Right hindlimb (tissue), 1 donor: ENCODE data around the gene LZTS2.

Source experiments
- DNase-seq: peaks from one replicate; pipeline ENCODE4 v3.0.0-alpha.2; 2018

LZTS2 gene

DNA sequence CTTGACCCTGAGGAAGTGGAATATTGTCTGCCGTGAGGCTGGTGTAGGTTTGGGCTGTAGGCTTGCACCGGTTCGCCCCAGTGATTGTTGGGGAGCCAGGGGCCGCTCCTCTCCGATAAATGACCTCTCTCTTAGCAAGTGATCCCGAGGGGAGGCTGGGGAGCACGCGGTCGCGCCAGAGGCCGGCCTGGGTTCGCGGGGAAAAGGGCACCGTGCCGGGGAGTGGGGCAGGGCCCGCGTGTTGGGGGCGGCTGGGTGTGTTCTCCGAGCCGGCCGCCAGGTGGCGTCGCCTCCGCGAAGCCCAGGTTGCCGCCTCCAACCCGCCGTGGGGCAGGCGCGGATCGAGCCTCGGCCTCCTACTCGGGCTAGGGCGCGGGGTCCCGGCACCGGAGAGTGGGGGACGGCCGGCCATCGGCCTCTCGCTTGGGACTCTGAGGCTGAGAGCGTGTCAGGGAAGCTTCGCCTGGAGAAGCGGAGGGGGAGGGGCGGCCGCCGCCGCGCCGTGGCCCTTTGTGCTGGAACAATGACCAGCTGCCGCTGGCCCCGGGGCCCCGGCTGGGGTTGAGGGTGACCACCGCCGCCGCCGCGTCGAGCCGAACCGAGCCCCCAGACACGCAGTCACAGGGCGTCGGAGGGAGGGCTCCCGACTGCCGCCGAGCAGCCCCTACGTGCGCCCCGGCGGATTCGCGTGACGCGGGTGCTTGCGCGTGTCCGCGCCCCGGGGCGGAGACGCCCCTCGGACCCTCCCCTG, 442 bp upstream of the LZTS2 start:
- DNase-seq, result peak; percentile 91

DNA sequence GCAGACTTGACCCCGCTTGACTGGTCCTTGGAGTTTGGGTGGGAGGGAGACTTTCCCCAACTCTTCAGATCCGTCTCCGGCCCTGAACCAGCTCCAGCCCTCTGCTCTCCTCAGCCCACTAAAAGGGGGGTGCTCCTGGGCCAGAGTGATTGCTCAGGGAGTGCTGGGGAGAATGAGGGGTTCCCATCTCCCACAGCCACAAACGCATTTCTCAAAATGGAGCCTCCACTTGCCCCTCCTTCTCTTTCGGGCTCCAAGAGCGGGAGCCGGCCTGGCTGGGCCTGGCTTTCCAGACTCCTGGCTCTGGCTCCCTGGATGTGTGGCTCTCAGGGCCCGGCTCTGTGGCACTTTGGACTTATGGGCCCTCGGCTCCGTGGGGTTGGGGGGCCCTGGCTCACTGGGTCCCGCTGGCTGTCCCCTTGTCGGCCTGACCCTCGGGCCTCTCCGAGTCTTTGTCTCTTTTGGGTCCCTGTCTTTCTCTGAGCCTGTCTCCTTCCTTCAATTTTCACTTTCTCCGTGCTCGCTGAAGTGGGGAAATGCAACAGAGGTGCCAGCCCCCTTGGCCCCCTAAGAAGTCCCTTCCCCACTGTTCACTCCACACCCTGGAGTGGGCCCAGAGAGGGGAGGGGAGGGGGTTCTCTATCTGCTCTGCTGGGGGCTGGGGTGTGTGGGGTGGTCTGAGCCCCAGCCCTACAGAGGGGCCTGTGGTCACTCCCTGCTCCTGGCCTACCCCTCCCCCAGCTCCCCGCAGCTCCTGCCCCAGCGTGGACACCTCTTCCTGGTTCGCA, 713 bp downstream of the LZTS2 start:
- DNase-seq, result peak; percentile 62

DNA sequence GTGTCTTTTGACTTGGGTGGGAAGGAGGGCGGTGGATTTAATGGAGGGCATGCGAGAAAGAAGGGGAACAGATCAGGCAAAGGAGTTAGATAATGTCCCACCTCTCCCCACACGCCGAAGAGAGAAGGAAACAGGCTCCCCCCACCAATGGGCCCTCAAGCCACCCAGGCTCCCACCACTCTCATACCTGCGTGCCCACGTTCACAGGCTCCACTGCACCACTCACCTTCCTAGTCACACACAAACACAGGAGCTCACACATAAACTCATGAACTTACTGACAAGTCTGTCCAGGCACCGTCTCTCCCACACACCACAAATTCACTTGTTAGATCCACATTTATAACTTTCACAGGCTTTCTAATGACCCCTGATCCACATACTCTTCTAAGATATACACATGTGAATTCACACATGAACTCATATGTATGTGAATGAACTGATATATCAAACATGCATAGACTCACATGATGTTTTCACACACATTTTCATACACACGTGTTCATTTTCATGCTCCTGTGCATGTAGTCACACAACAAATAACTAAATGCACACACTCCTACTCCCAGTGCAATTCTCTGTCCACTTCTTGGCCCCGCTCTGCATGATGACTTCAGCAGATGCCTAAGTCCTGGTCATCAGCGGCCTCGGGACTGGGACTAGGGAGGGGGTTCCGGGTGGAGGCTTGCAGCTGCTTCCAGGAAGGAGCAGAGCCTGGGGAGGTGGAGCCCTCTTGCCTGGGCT, 1.5 kb downstream of the LZTS2 start:
- DNase-seq, result peak; percentile 93

DNA sequence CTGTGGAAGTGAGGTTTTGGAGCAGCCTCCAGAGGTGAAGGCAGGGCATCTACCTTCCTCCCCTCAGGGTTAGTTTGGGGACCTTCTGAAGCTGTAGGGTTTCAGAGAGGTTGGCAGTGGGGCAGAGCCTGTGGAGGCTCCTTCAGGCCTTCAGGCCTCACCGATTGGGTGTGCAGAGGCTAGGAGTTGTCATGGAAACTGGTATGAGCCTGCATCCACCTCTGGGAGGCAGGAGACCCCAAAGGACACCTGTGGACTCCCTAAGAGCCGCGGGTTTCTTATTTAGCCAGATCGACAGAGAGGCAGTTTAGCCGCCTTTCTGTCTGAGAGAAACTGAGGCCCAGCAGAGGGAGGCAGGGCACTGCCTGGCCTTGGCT, 2.0 kb downstream of the LZTS2 start:
- no peak for DNase-seq

DNA sequence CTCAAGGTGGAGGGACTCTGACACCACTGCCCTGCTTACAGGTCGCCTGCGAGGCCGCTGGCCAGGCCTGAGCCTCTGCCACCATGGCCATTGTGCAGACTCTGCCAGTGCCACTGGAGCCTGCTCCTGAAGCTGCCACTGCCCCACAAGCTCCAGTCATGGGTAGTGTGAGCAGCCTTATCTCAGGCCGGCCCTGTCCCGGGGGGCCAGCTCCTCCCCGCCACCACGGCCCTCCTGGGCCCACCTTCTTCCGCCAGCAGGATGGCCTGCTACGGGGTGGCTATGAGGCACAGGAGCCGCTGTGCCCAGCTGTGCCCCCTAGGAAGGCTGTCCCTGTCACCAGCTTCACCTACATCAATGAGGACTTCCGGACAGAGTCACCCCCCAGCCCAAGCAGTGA, 2.8 kb downstream of the LZTS2 start:
- DNase-seq, result no peak

DNA sequence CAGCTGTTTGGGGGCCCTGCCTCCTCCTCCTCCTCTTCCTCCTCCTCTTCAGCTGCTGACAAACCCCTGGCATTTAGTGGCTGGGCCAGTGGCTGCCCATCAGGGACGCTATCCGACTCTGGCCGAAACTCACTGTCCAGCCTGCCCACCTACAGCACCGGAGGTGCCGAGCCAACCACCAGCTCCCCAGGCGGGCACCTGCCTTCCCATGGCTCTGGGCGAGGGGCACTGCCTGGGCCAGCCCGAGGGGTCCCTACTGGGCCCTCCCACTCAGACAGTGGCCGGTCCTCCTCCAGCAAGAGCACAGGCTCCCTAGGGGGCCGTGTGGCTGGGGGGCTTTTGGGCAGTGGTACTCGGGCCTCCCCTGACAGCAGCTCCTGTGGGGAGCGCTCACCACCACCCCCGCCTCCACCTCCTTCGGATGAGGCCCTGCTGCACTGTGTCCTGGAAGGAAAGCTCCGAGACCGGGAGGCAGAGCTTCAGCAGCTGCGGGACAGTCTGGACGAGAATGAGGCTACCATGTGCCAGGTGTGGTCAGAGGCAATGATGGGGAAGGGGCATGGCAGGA, 4.1 kb downstream of the LZTS2 start:
- no peak for DNase-seq

DNA sequence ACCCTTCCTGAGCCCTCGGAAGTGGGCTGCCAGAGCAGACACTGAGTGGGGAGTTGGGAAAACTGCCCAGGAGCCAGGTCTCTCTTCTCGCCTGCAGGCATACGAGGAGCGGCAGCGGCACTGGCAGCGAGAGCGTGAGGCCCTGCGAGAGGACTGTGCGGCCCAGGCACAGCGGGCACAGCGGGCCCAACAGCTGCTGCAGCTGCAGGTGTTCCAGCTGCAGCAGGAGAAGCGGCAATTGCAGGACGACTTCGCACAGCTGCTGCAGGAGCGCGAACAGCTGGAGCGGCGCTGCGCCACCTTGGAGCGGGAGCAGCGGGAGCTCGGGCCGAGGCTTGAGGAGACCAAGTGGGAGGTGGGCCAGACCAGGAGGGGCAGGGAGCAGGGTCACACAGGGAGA, 5.8 kb downstream of the LZTS2 start:
- peak; percentile 52 for DNase-seq

DNA sequence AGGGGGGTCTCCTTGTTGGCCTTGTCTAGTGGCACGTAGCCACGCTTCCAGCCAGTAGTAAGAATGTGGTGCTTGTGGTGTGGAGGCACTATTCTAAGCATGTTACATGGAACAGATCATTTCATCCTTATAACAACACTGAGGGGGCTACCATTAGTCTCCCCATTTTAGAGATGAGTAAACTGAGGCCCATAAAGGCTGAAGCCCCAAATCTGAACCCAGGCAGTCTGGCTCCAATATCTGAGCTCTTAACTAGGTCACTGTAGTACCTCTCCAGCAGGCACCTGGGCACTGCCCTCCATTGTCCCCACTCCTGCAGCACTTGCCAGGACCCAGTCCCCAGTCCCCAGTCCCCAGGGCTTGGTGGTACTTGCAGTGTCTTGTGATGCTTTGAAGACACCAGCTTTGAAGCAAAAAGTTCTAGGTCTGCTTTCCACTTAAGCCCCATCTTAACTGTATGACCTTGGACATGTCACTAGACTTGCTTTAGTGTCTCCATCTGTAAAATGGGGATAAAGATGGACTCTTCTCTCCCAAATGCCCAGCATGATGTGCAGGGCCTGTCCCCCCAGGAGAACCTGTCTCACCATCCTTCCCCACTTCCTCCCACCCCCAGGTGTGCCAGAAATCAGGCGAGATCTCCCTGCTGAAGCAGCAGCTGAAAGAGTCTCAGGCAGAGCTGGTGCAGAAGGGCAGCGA, 6.4 kb downstream of the LZTS2 start:
- DNase-seq, result no peak

DNA sequence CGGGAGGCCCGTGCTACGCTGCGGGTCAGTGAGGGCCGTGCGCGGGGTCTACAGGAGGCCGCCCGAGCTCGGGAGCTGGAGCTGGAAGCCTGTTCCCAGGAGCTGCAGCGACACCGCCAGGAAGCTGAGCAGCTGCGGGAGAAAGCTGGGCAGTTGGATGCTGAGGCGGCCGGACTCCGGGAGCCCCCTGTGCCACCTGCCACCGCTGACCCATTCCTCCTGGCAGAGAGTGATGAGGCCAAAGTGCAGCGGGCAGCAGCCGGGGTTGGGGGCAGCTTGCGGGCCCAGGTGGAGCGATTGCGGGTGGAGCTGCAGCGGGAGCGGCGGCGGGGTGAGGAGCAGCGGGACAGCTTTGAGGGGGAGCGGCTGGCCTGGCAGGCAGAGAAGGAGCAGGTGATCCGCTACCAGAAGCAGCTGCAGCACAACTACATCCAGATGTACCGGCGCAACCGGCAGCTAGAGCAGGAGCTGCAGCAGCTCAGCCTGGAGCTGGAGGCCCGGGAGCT, 7.0 kb downstream of the LZTS2 start:
- peak; percentile 79 for DNase-seq

DNA sequence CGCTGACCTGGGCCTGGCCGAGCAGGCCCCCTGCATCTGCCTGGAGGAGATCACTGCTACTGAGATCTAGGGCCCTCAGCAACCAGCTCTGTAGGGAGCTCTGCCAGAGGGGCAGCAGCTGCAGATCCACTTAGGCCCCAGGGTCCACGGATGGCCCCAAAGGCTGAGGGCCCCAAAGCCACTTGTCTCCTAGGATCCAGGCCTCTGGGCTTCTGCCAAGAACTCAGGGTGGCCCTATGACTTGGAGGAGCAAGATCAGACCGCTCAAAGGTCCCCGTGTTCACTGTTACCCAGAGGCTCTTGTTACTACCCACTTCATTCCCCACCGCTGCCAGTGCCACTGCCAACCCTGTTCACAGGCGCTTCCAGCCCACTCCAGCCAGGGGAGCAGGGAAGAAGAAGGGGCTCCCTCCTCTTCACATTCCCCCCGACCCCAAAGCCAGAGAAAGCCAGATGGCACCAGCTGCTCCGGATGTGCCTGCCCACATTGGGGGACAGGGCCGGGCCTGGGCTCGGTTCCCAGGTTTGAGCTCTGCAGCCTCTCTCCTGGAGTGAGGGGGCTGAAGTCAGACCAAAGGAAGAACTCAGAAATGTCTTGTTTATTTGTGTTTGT, 7.6 kb downstream of the LZTS2 start:
- DNase-seq, result peak; percentile 67

DNA sequence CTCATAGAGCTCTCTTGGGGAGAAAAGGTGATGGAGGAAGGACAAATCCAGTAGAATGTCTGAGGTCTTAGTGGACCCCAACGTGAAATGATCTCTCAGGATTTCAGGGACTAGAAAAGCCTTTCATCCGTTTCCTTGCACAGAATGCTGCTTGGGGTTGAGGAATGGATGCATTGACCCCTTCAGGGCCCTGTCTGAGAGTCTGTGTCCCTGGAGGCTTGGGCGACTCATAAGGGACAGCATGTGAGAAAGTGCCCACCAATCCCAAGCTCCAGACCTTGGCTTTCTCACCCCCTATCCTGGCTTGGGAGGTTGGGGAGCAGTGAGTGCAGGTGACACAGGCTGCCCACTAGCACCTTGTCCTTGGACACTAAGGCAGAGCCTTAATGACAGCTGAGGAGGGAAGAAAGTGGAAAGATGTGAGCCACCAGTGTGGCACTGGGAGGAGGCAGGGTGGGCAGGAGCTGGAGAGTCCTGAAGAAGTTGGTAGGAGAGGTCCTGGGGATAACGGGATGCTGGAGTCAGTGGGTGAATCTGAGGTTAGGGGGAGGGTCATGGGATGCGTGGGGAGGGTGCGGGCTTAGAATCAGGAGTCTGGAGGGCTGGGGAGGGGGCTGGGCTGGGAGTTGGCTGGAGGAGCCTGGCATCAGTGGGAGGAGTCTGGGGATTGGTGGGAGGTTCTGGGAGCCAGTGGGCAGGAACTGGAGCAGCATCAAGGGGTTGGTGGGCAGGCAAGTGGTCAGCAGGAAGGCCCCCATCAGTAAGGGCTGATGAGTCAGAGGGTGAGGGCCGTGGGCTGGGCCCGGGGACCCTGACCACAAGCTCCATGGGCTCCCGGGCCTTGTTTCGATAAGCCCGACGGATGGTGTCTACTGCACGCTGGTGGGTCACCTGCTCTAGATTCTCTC, 8.6 kb downstream of the LZTS2 start:
- no peak for DNase-seq

DNA sequence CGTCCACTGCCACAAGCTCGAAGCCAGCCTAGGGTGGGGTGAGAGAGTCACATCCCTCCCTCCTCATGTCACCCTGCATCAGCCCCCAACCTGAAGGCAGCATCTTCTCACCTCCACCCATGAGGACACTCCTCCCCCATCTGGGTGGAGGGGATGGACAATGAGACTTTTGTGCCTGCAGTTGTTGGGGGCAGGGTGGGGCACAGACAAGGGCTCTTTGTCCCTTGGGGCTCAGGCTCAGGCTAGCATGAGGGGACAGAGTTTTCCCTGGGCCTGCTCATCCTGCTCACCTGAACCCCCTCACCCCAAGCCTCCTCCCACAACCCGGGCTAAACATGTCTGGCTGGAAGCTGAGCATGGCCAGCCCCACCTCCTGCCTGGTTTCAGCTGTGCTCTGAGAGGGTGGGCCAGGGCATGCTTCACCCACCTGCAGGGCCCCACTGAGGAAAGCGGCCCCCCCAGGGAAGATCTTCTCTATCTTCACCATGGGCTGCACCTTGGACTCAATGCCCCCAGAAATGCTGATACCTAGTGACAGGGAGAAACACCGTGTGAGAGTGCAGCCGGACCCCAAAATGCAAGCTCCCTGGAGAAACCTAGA, 9.3 kb downstream of the LZTS2 start:
- no peak for DNase-seq

DNA sequence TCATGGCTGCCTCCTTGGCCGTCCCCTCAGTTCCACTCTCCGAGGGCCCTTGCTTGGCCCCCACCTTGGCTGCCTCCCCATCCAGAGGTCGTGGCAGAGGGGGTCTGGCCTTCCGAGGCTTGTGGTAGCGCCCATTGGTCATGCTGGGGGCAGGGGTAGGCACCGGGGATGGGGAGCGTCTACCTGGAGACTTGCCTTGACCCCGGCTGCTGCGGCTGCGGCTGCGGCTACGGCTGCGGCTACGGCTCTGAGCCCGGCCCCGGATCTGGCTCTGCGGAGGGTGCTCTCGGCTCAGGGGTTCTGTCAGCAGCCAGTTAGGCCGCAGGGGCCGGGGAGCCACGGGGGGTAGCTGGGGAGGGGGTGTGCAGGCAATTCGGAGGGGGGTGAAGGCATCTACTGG, 10.7 kb downstream of the LZTS2 start:
- DNase-seq, result no peak

DNA sequence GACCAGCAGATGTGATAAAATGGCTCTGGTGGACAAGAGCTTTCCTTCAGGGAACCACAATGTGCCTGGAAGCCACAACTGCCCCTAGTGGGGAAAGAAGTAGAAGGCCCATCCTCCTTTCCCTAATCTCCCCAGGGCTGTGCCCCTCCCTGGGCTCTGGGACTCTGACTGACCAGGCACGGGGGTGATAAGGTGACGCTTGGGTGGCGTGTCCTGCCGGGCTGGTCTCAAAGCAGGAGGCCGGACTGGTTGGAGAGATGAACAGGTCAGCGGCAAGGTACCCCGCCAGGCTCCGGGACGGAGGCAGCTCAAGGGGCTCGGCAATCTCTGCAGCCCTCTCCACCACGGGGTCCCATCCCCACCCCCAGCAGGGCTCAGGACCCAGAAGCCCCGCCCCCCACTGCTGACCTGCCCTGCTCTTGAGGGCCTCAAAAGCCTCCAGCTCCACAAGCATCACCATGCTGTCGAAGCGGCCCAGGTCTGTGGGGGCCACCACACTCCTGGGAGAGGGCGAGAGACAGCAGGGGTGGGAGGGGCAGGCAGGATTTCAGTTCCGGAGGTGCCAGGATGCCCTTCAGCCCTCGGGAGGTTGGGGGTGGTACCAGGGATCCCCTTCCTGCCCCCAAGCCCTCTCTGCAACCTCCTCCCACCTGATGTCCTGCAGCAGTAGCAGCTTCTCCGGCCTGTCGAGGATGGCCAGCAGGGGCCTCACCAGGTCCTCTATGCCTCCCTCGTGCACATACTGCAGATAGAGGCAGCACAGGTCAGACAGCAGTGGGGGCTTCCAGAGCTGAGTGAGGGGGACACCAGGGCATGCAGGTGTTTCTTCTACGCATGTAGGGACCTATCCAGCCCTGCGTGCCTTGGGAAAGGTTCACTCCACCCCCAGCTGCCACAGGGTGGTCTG, 12.2 kb downstream of the LZTS2 start:
- no peak for DNase-seq

DNA sequence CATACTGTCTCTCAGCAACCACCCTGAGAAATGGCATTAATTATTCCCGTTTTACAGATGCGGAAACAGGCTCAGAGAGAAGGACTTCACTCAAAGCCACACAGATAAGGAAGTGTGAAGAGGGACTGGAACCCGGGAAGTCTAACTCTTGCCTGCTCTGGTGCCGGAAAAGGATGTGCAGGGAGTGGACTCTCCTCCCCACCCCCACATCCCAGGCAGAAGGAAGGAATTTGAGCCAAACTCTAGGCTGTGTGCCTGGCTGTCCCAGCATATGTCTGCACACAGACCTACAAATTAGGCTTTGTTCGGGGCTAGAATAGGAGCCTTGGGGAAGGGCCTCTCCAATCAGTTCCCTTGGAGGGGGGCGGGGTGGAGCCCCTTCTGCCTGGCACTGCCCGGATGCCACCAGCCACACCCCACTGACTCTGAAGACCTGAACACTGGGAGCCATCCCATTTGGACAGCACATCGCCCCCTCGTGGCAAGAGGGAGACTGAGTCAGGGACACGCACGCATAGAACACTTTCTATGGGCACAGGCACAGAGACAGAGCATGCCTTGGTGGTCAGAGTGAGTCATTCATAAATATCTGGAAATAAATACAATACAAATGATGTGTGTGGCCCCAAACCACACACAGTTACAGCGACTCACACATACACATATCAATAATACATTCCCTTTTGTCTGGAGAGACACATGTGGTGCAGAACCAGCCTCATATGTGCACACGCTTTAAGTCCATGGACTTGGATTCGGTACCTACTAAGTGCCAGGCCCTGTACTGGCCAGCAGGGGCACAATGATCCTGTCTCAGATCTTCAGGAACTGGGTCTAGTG, 13.1 kb downstream of the LZTS2 start:
- DNase-seq, result peak; percentile 88

DNA sequence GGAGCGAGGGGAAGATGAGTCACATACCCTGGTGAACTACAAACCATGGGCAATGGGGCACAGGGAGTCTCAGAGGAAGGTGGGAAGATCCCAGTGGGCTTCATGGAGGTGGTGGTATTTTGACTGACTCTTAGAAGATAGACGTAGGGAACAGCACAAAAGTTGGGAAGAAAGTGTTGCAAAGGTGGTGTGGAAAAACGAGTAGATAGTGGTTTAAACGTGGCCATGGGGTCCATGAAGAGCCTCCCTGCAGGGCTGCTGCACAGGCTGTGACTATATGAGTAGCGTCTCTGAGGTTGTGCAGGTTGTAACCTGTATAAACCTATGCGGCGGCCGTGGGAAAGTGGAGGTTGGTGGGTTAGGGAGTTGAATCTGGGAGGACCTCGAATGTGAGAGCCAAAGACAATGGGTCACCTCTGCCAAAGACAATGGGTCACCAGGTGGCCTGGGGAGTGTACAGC, 13.8 kb downstream of the LZTS2 start:
- DNase-seq, result no peak

DNA sequence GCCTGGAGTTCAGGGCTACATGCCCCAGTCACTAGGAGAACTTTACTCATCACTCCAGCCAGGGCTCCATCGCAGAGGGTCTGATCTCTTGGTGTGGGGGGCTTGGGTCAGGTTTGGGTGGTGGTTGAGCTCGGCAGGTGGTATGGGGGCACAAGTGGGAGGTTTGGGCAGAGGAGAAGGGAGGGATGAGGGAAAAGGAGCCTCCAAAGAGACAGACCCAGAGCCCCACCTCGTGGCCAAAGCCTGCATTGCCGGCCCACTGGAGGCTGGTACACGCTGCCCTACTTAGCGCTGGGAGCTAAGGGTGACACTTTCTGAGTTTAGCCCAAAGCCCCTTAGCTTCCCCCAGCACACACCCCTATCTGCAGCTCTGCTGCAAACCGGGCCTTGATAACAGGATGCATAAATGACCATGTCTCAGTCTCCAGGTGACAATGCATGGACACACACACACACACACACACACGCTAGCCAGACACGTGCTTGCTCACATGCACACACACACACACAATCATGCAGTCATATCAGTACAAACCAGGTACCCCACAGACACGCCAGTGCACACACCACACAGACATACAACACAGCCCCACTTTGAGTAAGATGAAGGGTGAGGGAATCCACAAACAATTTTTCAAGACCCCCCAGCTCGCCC, 14.7 kb downstream of the LZTS2 start:
- peak; percentile 87 for DNase-seq
